Panc1 (cell line): ENCODE measurements around the gene NEGR1. TPM values are rescaled to one million over a fixed set of nuclear protein-coding genes. Genes with fewer than 3 reads are reported as not detected.

ENCODE experiments used
- ATAC-seq: fragments of 200-7000 bp; cut with Tn5 transposase; 2 replicates; pipeline ENCODE4 v1.9.1; 2020; ENCODE audit warnings: mild to moderate bottlenecking, moderate library complexity
- BruUV-seq: library from RNA; stranded (reverse); fragments of 400-500 nt; replicated peaks from 2 replicates; lab custom pipeline; 2021; lab: Mats Ljungman, UMichigan
- CTCF ChIA-PET: fragments of 300-600 bp; sonication (Branson Sonifier 250); formaldehyde crosslinking; loops from one replicate; lab custom pipeline; 2022; ENCODE audit warnings: antibody characterized with exemption; lab: Charles Lee
- POLR2A ChIA-PET: fragments of 300-600 bp; sonication (Branson Sonifier 250); formaldehyde crosslinking; loops from one replicate; lab custom pipeline; 2022; ENCODE audit warnings: antibody characterized with exemption; lab: Charles Lee
- DNase-seq: peaks from one replicate; pipeline ENCODE4 v3.0.0-alpha.2; 2010; ENCODE audit warnings: low read depth, low spot score
- H3K27ac ChIP-seq: 2 replicates; pipeline ENCODE4 v1.5.1; 2011; ENCODE audit warnings: mild to moderate bottlenecking, low read length, inconsistent platforms
- H3K27me3 ChIP-seq: fragments of 200-500 bp; sonication (Bioruptor generic); 2 replicates; pipeline ENCODE4 v1.6.0; 2014; ENCODE audit warnings: low read length, inconsistent platforms; ENCODE audit not compliant: control insufficient read depth, insufficient read depth
- H3K36me3 ChIP-seq: fragments of 200-500 bp; sonication (Bioruptor generic); 2 replicates; pipeline ENCODE4 v1.5.1; 2014; ENCODE audit warnings: inconsistent platforms, mild to moderate bottlenecking, low read length, moderate library complexity; ENCODE audit not compliant: control insufficient read depth, insufficient read depth
- H3K4me1 ChIP-seq: 2 replicates; pipeline ENCODE4 v1.5.1; 2011; ENCODE audit warnings: inconsistent platforms, mild to moderate bottlenecking, low read length, moderate library complexity; ENCODE audit not compliant: control insufficient read depth, insufficient read depth
- H3K4me3 ChIP-seq, 2 experiments: 2 replicates each; pipeline ENCODE4 v1.5.1; 2011 to 2012; ENCODE audit warnings: low read depth in 2 of 2, low read length in 2 of 2, mild to moderate bottlenecking in 2 of 2, inconsistent platforms in 1 of 2, moderate library complexity in 1 of 2
- H3K9me3 ChIP-seq: fragments of 200-500 bp; sonication (Bioruptor generic); 2 replicates; pipeline ENCODE4 v1.5.1; 2014; ENCODE audit warnings: low read depth, mild to moderate bottlenecking, inconsistent platforms, low read length, moderate library complexity; ENCODE audit not compliant: control insufficient read depth, insufficient read depth
- POLR2AphosphoS5 ChIP-seq: IDR thresholded peaks from 2 replicates; pipeline ENCODE4 v1.6.1; 2012; ENCODE audit warnings: mild to moderate bottlenecking, low read depth, low read length, moderate library complexity
- SIN3A ChIP-seq: IDR thresholded peaks from 2 replicates; pipeline ENCODE4 v1.6.1; 2012; ENCODE audit warnings: low read depth, mild to moderate bottlenecking, low read length, moderate library complexity, borderline replicate concordance; ENCODE audit not compliant: insufficient read depth
- TCF7L2 ChIP-seq: IDR thresholded peaks from 2 replicates; pipeline ENCODE4 v1.6.1; 2011; ENCODE audit warnings: mild to moderate bottlenecking, low read depth, low read length, inconsistent platforms
- in situ Hi-C: cut with HindIII; loops from 2 replicates; pipeline ENCODE4 v1.10.0; 2016; ENCODE audit warnings: low sequenced_read_pairs, low pct_unique_long_range_greater_than_20kb
- intact Hi-C: fragments of 100-400 bp; cut with micrococcal nuclease; formaldehyde crosslinking; loops from one replicate; pipeline ENCODE4 v1.10.0; 2022; ENCODE audit not compliant: unreplicated experiment
- total RNA-seq: library from RNA; stranded (reverse); gene quantifications from one replicate; pipeline ENCODE4 v1.2.1, GENCODE V29; 2021; ENCODE audit not compliant: unreplicated experiment
- TF ChIP-seq, protein P1 (sequence below), 2 experiments: IDR thresholded peaks; 2 replicates each; pipeline ENCODE4 v1.6.1; 2011 to 2012; ENCODE audit warnings: low read depth in 2 of 2, control low read depth in 1 of 2, low read length in 1 of 2, mild to moderate bottlenecking in 1 of 2, moderate library complexity in 1 of 2; ENCODE audit not compliant: insufficient read depth in 1 of 2
- TF ChIP-seq, protein P2 (sequence below): fragments of 450-650 bp; IDR thresholded peaks from 2 replicates; pipeline ENCODE4 v1.5.1; 2017; ENCODE audit warnings: mild to moderate bottlenecking

NEGR1 gene
- total RNA-seq, 1 experiment from 2014 or later: 2.7 TPM

DNA sequence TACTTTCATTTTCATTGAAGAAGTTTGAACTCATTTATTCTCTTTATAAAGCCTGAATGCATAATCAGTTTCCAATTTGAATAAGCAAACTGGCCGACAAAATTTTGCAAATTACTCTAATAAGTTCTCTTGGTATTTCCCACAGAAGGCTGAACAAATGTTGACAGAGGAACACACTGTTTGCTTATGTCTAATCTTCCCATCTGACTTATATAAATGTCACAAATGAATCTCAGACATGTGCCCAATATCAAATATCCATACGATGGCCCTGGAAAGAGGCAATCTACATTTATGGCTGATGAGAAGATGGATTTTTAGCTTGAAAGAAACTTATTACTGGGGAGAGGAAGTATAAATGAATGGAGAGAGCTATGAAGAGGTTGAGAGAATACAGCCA is 820.9 kb downstream of the NEGR1 start:
- ATAC-seq (no peak), DNase-seq (no peak)
- no peak overlapping the region for H3K4me3 ChIP-seq
- intact Hi-C loops: no loop called here
- TF ChIP-seq TCF7L2 (no peak), POLR2AphosphoS5 (no peak), SIN3A (no peak)
- TF ChIP-seq, protein P1, sequence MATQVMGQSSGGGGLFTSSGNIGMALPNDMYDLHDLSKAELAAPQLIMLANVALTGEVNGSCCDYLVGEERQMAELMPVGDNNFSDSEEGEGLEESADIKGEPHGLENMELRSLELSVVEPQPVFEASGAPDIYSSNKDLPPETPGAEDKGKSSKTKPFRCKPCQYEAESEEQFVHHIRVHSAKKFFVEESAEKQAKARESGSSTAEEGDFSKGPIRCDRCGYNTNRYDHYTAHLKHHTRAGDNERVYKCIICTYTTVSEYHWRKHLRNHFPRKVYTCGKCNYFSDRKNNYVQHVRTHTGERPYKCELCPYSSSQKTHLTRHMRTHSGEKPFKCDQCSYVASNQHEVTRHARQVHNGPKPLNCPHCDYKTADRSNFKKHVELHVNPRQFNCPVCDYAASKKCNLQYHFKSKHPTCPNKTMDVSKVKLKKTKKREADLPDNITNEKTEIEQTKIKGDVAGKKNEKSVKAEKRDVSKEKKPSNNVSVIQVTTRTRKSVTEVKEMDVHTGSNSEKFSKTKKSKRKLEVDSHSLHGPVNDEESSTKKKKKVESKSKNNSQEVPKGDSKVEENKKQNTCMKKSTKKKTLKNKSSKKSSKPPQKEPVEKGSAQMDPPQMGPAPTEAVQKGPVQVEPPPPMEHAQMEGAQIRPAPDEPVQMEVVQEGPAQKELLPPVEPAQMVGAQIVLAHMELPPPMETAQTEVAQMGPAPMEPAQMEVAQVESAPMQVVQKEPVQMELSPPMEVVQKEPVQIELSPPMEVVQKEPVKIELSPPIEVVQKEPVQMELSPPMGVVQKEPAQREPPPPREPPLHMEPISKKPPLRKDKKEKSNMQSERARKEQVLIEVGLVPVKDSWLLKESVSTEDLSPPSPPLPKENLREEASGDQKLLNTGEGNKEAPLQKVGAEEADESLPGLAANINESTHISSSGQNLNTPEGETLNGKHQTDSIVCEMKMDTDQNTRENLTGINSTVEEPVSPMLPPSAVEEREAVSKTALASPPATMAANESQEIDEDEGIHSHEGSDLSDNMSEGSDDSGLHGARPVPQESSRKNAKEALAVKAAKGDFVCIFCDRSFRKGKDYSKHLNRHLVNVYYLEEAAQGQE (IDR thresholded peaks at IDR 0.05; ENCODE audit: insufficient read depth in 1 of 2, low read depth in 2 of 2, low read length in 1 of 2): no peak
- TF ChIP-seq, protein P2, sequence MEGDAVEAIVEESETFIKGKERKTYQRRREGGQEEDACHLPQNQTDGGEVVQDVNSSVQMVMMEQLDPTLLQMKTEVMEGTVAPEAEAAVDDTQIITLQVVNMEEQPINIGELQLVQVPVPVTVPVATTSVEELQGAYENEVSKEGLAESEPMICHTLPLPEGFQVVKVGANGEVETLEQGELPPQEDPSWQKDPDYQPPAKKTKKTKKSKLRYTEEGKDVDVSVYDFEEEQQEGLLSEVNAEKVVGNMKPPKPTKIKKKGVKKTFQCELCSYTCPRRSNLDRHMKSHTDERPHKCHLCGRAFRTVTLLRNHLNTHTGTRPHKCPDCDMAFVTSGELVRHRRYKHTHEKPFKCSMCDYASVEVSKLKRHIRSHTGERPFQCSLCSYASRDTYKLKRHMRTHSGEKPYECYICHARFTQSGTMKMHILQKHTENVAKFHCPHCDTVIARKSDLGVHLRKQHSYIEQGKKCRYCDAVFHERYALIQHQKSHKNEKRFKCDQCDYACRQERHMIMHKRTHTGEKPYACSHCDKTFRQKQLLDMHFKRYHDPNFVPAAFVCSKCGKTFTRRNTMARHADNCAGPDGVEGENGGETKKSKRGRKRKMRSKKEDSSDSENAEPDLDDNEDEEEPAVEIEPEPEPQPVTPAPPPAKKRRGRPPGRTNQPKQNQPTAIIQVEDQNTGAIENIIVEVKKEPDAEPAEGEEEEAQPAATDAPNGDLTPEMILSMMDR: no peak
- BruUV-seq: no TSS peak
- ChIA-PET POLR2A (interaction anchor here (0.6 kb wide), 1 partner anchor 534 kb away, joined by 5 read pairs; no protein-coding TSS in a partner anchor), CTCF (no interaction called here)
- no peaks in the 10 kb centered on the region for H3K4me1 ChIP-seq
- H3K27me3 ChIP-seq: no peaks in the 10 kb centered on the region
- no peaks in the 10 kb centered on the region for H3K9me3 ChIP-seq
- H3K36me3 ChIP-seq: no peaks in the 10 kb centered on the region
- no peak overlapping the region for H3K27ac ChIP-seq
- in situ Hi-C loops: no loop called here

DNA sequence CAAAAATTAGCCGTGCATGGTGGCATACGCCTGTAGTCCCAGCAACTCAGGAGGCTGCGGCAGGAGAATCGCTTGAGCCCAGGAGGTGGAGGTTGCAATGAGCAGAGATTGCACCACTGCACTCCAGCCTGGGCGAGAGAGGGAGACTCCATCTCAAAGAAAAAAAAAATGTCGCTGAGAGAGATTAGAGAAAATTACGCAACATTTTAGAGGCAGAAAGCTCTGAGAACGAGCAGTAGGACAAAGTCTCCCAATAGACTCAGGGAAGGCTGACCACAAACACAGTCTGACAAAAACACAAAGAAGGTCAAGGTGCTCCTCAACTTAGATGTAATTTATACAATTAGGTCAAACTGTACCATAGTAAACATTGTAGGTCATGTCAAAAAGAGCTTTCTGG is 833.9 kb downstream of the NEGR1 start:
- no peak for DNase-seq
- H3K4me1 ChIP-seq: no peaks in the 10 kb centered on the region
- no TSS peak for BruUV-seq
- ATAC-seq: no peak
- POLR2A ChIA-PET: no interaction called here
- CTCF ChIA-PET: no interaction called here
- H3K9me3 ChIP-seq: no peaks in the 10 kb centered on the region
- intact Hi-C loops: no loop called here
- no peak for TF ChIP-seq SIN3A
- no peak overlapping the region for H3K27ac ChIP-seq
- H3K4me3 ChIP-seq: no peak overlapping the region
- in situ Hi-C loops: no loop called here
- H3K27me3 ChIP-seq: no peaks in the 10 kb centered on the region
- H3K36me3 ChIP-seq: no peaks in the 10 kb centered on the region

DNA sequence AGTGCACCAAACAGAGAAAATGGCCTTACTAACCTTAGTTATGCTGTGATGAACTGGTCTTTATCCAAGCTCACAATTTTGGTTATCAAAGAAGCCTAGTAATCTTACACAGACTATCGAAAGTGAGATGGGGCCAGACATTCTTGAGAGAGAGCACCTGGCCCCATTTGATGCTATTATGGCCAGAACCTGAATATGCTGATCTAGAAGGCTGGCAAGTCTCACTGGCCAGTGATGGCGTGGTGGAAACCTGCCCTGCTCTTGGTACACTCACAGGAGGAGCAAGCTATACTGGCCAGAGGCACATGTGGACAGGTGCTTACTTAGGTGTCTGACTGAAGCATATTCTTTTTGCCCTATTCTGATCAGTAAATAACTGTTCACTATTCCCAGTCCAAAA is 843.7 kb downstream of the NEGR1 start:
- Histone ChIP-seq H3K9me3 (no peaks in the 10 kb centered on the region), H3K27ac (no peak overlapping the region), H3K27me3 (no peaks in the 10 kb centered on the region), H3K4me3 (no peak overlapping the region), H3K4me1 (no peaks in the 10 kb centered on the region), H3K36me3 (no peaks in the 10 kb centered on the region)
- ATAC-seq: no peak
- no TSS peak for BruUV-seq
- ChIA-PET POLR2A (no interaction called here), CTCF (no interaction called here)
- in situ Hi-C loops (no loop called here), intact Hi-C loops (no loop called here)
- TF ChIP-seq TCF7L2 (no peak), SIN3A (no peak), POLR2AphosphoS5 (no peak)
- TF ChIP-seq, protein P1 (IDR thresholded peaks at IDR 0.05; ENCODE audit: insufficient read depth in 1 of 2, low read depth in 2 of 2, low read length in 1 of 2): no peak
- TF ChIP-seq, protein P2: no peak
- DNase-seq: no peak
